HG03175 (cell line): ENCODE data around the gene ZNF644.
"Not testable (repeated sequence)": the region's sequence is repeated elsewhere in the genome, so short reads cannot be mapped to it uniquely, and the experiment has no call there.

Experiments
- ATAC-seq: cut with Tn5 transposase; IDR thresholded peaks from one replicate; pipeline ENCODE4 v1.9.1; 2021; ENCODE audit warnings: mild to moderate bottlenecking, moderate library complexity; ENCODE audit not compliant: unreplicated experiment

ZNF644 gene

GRCh38 chr1:91021686-91022517 lies at the start of gene ZNF644:
Gene ZNF644, minus strand, starts transcription at chr1:91022035. Its CDS starts 39,682 bp downstream, at chr1:90982353.
- ATAC-seq = peak; percentile 84

- no peak for ATAC-seq
Measured at GRCh38 chr1:91070298-91070697, 48.5 kb upstream of the ZNF644 start.

GRCh38 chr1:91066538-91066937 lies 44.7 kb upstream of the ZNF644 start:
- no peak for ATAC-seq

DNA sequence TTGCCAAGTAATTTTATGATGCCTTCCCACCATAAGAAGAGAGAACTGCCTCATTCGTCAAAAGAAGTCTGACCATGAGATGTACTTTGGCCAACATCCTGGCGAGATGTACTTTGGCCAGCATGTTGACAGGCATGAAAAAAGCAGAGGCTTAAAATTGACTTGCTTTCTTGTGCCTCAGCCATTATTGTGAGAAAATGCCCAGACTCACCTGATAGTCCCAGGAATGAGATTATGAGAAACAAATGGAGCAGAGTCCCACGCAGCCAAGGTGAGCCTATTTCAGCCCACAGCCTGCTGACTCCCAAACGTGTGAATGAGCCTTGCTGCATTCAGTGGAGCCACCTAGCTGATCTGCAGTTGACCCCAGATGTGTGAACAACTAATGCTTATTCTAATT lies 43.5 kb upstream of the ZNF644 start:
- ATAC-seq = no peak

DNA sequence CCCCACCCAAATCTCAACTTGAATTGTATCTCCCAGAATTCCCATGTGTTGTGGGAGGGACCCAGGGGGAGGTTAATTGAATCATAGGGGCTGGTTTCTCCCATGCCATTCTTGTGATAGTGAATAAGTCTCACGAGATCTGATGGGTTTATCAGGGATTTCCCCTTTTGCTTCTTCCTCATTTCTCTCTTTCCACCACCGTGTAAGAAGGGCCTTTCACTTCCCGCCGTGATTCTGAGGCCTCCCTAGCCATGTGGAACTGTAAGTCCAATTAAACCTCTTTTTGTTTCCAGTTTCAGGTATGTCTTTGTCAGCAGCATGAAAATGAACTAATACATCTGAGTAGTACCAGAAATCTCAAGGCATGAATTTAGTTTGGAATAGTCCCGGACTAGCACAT lies 41.6 kb upstream of the ZNF644 start:
- not testable (repeated sequence) for ATAC-seq

GRCh38 chr1:91059157-91059556 lies 37.3 kb upstream of the ZNF644 start:
- no peak for ATAC-seq

GRCh38 chr1:91057784-91058183 lies 35.9 kb upstream of the ZNF644 start:
- peak; percentile 51 for ATAC-seq

DNA sequence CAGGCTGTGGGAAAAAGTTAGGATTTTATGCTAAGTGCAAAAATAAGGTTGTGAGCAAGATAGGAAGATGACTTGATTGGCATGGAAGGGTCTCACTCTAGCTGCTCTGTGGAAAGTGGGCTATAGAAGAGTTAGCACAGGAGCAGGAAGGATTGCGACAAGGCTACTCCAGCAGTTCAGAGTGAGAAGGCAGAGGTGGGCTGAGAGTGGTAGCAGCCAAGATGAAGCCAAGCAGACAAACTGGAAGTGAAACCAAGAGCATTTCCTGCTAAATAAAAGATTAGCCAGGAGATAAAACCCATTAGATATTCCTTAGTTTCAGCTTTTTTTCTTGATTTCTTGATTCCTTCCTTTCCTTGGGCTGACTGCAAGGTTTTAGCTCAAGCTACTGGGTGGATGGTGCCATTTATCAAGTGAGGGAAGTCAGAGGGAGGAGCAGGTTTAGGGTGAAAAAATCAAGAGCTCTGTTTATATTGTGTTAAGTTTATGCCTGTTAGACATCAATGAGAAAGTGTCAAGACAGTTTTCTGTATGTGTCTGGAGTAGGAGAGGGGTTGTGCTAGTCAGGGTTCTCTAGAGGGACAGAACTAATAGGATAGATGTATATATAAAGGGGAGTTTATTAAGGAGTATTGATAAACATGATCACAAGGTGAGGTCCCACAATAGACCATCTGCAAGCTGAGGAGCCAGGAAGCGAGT lies 33.1 kb upstream of the ZNF644 start:
- ATAC-seq = peak; percentile 91

DNA sequence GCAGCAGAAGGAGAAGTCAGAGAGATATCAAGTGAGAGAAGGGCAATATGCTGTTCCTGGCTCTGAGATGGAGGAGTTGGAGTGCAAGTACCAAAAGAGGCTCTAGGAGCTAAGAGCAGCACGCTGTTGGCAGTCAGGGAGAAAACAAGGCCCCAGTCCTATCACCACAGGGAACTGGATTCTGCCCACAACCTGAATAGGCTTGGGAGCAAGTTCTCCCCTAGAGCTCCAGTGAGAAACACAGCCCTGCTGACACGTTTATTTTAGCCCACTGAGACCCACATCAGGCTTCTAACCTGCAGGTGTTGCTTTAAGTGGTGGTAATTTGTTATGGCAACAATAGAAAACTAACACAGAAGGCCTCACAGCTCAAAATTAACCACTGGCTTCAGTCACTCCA lies 31.8 kb upstream of the ZNF644 start:
- ATAC-seq = no peak

DNA sequence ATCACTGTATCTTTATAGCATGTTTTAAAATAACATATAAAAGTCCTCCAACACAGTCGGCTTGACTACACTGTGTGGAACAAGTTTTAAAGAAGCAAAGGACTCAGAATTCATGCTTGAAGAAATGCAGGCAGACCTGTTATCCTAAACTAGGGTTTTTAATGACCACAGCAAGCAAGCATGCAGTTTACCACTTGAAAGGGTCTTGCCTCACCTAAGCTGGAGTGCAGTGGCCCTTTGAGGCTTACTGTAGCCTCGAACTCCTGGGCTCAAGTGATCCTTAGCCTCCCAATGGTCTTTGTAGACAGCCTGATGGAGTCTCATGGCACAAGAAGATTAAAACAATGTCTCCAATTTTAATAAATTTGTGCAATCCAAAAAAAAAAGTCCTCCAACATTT lies 27.7 kb upstream of the ZNF644 start:
- not testable (repeated sequence) for ATAC-seq

GRCh38 chr1:91046766-91047165 lies 24.9 kb upstream of the ZNF644 start:
- ATAC-seq = no peak

DNA sequence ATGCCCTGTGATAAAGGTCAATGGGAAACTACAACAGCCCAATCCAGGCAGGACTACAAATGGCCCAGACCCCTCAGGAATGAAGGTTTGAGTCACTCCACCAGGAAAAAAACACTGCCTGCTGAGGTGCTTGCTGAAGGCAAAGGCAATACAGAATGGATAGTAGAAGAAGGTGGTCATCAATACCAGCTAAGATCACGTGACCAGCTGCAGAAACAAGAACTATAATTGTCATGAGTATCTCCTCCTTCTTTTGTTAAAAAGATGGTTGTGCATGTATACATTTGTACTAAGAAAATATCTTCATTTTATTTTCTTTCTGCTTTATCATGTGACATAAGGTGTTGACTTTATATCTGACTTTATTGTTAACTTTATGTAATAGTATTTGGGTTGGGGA lies 23.4 kb upstream of the ZNF644 start:
- ATAC-seq = no peak

DNA sequence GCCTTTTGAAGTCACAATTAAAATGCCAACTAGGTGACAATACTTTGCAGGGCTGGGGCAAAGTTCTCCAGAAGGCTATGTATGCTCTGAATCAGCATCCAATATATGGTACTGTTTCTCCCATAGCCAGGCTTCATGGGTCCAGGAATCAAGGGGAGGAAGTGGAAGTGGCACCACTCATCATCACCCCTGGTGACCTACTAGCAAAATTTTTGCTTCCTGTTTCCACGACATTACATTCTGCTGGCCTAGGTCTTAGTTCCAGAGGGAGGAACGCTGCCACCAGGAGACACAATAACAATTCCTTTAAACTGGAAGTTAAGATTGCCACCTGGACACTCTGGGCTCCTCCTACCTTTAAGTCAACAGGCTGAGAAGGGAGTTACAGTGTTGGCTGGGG lies 22.9 kb upstream of the ZNF644 start:
- ATAC-seq = not testable (repeated sequence)

DNA sequence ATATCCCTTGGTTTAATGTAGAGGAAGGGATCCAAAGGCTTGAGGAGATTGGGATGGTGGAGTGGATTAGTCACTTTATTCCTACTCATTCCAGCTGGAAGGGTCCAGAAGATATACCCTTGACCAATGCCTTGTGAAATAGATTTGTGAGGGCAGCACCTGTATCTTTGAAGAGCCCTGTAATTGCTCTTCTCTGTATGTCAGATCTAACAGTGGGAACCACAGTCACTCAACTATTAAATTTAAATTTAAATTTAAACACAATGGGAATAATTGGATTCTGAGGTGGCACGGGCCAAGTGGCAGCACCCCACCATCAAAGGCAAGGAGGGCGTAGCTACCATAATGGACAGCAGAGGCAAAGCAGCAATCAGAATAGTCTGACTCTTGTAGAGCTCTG lies 20.5 kb upstream of the ZNF644 start:
- ATAC-seq = not testable (repeated sequence)

GRCh38 chr1:91038582-91038981 lies 16.7 kb upstream of the ZNF644 start:
- no peak for ATAC-seq

DNA sequence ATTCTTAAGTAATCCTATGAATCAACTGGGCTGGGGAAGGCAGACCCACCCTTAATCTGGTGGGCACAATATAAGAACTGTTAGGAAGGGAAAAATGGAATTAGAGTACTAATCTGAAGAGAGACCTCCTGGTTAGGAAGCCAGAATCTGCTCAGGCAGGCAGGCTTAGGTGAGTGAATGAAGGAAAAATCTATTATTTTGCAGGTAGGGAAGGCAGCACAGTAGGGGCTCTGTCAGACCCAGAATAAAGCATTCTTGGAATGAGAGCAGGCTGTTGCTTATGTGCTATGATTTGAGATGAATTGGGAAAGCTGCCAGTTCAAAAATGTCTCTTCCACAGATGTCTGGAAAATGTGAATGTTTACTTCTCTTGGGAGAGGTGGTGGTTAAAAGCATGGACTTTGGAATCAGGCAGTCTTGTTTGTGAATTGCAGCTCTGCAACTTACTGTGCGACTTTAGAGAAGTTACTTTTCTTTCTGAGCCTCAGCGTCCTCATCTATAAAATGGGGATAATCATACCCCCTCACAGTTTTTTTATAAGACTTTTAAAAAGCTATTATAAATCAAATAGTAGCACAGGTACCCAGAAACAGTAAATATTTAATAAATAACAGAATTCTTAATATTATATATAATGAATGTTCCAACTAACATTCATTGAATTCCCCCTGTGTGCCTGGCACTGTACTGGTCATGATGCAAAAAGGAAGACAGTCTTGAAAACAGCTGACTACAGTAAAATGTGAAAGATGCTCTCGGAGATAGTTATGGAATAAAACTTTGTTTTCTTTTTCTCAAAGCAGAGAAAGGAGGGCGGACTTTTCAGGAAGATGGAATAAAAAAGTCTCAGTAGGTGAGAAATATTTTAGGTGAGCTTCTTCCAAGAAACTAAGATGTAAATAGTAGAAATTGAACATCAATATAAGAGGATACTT lies 15.3 kb upstream of the ZNF644 start:
- no peak for ATAC-seq

DNA sequence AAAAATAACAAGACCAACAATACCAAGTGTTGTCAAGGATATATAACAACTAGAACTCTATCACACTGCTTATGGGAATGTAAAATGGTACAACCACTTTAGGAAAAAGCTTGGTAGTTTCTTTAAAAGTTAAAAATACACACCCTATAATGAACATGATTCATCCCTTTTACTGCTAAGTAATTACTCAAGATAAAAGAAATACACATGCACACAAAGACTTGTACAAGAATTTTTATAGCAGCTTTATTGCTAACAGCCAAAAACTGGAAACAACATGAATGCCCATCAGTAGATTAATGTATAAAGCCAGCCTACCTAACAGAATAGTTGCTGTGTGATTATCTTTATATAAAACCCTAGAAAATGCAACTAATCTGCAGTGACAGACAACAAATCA lies 10.5 kb upstream of the ZNF644 start:
- no peak for ATAC-seq

GRCh38 chr1:91031081-91031480 lies 9.2 kb upstream of the ZNF644 start:
- ATAC-seq = no peak

DNA sequence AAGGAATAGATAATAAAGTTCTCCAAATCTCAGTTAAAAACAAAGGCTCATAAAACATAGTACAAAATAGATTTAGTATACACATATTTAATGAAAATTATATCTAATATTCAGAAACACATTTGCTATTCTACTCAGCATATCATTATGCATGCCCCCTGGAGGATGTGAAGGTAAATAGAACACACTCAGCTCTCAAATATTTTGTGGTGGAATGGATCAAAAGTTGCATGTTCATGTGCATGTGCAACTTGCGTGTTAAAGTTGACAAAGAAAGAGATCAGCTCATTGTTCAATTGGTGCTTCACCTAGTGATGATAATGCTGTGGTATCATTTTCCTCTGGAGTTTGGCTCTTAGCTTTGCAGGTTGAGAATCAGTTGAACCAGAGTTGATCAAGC lies 4.9 kb upstream of the ZNF644 start:
- no peak for ATAC-seq

DNA sequence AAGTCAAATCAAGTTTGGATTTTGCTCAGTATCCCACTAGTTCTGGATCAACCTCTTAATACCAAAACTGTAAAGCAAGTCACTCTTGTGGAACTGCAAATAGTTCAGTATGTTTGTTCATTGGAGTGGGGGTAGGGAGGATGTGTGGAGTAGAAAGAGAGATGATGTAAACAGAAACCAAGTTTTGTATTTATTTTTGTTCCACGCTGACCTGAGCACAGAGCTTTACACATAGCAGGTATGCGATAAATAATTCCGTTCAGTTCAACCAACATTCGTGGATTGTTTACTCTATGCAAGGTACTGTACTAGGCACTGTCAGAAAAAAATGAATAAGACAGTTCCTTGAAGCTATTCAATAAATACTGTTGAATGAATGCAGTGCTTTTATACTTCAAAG lies 4.5 kb upstream of the ZNF644 start:
- ATAC-seq = no peak

GRCh38 chr1:91024481-91025119 lies 2.8 kb upstream of the ZNF644 start:
- no peak for ATAC-seq
